Body of pancreas (tissue), 4 donors: ENCODE data around the gene NELL2. TPM values are rescaled to one million over a fixed set of nuclear protein-coding genes. Genes with fewer than 3 reads are reported as not detected.

ENCODE experiments used
- ATAC-seq: fragments of 150-250 bp; one replicate; pipeline ENCODE4 v1.9.1; 2016
- DNase-seq, 4 donors: peaks; one replicate each; pipeline ENCODE4 v3.0.0-alpha.2; 2019
- H3K27ac ChIP-seq, 4 donors: fragments of 200-600 bp; sonication (generic); 1 replicate in 3 of 4; 2 replicates in 1 of 4; pipeline versions ENCODE4 v1.5.1 to v1.6.1; 2016 to 2019; ENCODE audit warnings: mild to moderate bottlenecking in 1 of 4, mixed read lengths in 1 of 4, moderate library complexity in 1 of 4
- H3K27me3 ChIP-seq, 2 donors: fragments of 200-600 bp; sonication (generic); one replicate each; pipeline ENCODE4 v1.6.0; 2016; ENCODE audit warnings: mild to moderate bottlenecking in 1 of 2
- H3K36me3 ChIP-seq, 2 donors: fragments of 200-600 bp; sonication (generic); replicated peaks in 1 of 2; 2 replicates each; pipeline ENCODE4 v1.5.1; 2016; ENCODE audit warnings: low read depth in 2 of 2; ENCODE audit not compliant: insufficient read depth in 1 of 2
- H3K4me1 ChIP-seq: fragments of 200-600 bp; sonication (generic); one replicate; pipeline ENCODE4 v1.6.0; 2016
- H3K4me3 ChIP-seq, 2 donors: fragments of 200-600 bp; sonication (generic); 1 replicate in 1 of 2; 2 replicates in 1 of 2; pipeline ENCODE4 v1.5.1; 2016 to 2019
- H3K9me3 ChIP-seq, 3 donors: fragments of 200-600 bp; sonication (generic); 1 replicate in 2 of 3; 2 replicates in 1 of 3; pipeline ENCODE4 v1.5.1; 2016
- CTCF ChIP-seq, 7 experiments: fragments of 450-650 bp in 4 of 7; fragments of 200-600 bp in 3 of 7; sonication (generic) in 3 of 7; IDR thresholded peaks; one replicate each; pipeline ENCODE4 v1.5.1; 2016 to 2019; ENCODE audit warnings: antibody characterized with exemption in 7 of 7
- POLR2A ChIP-seq, 3 donors: fragments of 450-650 bp; IDR thresholded peaks; one replicate each; pipeline ENCODE4 v1.6.1; 2016; ENCODE audit warnings: antibody characterized with exemption in 3 of 3, mild to moderate bottlenecking in 2 of 3
- WGBS, 2 donors: methylation state at CpG; one replicate each; pipeline ENCODE4 v1.1.5; 2017; 5-methylcytosine and 5-hydroxymethylcytosine counted together
- intact Hi-C: fragments of 100-400 bp; cut with DNase I; formaldehyde crosslinking; loops from one replicate; pipeline ENCODE4 v1.15.1; 2023
- total RNA-seq, 2 donors: library from RNA; depleted of rRNA; stranded (reverse); fragments of >200 nt; gene quantifications; one replicate each; pipeline ENCODE4 v1.1.0, GENCODE V29; 2016

NELL2 gene
- total RNA-seq, 2 donors from 2014 or later: 3.6 TPM; not detected in 1

- Histone ChIP-seq H3K27me3 (no peaks in the 10 kb centered on the region), H3K9me3 (no peaks in the 10 kb centered on the region), H3K4me1 (no peaks in the 10 kb centered on the region), H3K4me3 (no peak overlapping the region), H3K27ac (no peak overlapping the region), H3K36me3 (no peaks in the 10 kb centered on the region)
- no peak for DNase-seq
- no peak for TF ChIP-seq CTCF (IDR thresholded peaks at IDR 0.05)
- TF ChIP-seq POLR2A (IDR thresholded peaks at IDR 0.05): no peak
- no peak for ATAC-seq
- WGBS, 2 donors: 88 to 91% methylated on average over 1 of the region's 1 CpG
- intact Hi-C loops: no loop called here
These were observed 164.4 kb downstream of the NELL2 start for GRCh38 chr12:44711736-44712135.

- DNase-seq (no peak), ATAC-seq (no peak)
- Histone ChIP-seq H3K4me1 (no peaks in the 10 kb centered on the region), H3K27ac (no peak overlapping the region), H3K27me3 (no peaks in the 10 kb centered on the region), H3K36me3 (no peaks in the 10 kb centered on the region), H3K4me3 (no peak overlapping the region), H3K9me3 (no peaks in the 10 kb centered on the region)
- TF ChIP-seq POLR2A (IDR thresholded peaks at IDR 0.05): no peak
- TF ChIP-seq CTCF (IDR thresholded peaks at IDR 0.05): no peak
- 83 to 87% methylated on average over 2 of the region's 2 CpGs for WGBS, 2 donors
- intact Hi-C loops: no loop called here
These were observed 166.9 kb downstream of the NELL2 start for GRCh38 chr12:44709166-44709565.

GRCh38 chr12:44708218-44708617 is 167.9 kb downstream of the NELL2 start:
- no peak overlapping the region for H3K27ac ChIP-seq

GRCh38 chr12:44703182-44703910 is 172.8 kb downstream of the NELL2 start:
- H3K4me1 ChIP-seq: no peaks in the 10 kb centered on the region
- H3K27me3 ChIP-seq: no peaks in the 10 kb centered on the region
- TF ChIP-seq CTCF (IDR thresholded peaks at IDR 0.05) (no peak), POLR2A (IDR thresholded peaks at IDR 0.05) (no peak)
- DNase-seq: no peak
- H3K27ac ChIP-seq: no peak overlapping the region
- WGBS, 2 donors: 49 to 60% methylated on average over 3 of the region's 3 CpGs
- no peak for ATAC-seq
- intact Hi-C loops: no loop called here
- H3K9me3 ChIP-seq: no peaks in the 10 kb centered on the region
- no peaks in the 10 kb centered on the region for H3K36me3 ChIP-seq
- no peak overlapping the region for H3K4me3 ChIP-seq

More at GRCh38 chr12:44708218-44708617, 167.9 kb downstream of the NELL2 start:
- H3K4me1 ChIP-seq: no peaks in the 10 kb centered on the region
- H3K9me3 ChIP-seq: no peaks in the 10 kb centered on the region
- H3K27me3 ChIP-seq: no peaks in the 10 kb centered on the region
- H3K4me3 ChIP-seq: no peak overlapping the region
- no peak for ATAC-seq
- TF ChIP-seq CTCF (IDR thresholded peaks at IDR 0.05): no peak
- no peak for TF ChIP-seq POLR2A (IDR thresholded peaks at IDR 0.05)
- 82 to 84% methylated on average over 2 of the region's 2 CpGs for WGBS, 2 donors
- DNase-seq: no peak
- intact Hi-C loops: no loop called here
- H3K36me3 ChIP-seq: no peaks in the 10 kb centered on the region

GRCh38 chr12:44697511-44697910 is 178.6 kb downstream of the NELL2 start:
- intact Hi-C loops: no loop called here
- Histone ChIP-seq H3K9me3 (no peaks in the 10 kb centered on the region), H3K4me3 (no peak overlapping the region), H3K4me1 (no peaks in the 10 kb centered on the region), H3K36me3 (no peaks in the 10 kb centered on the region), H3K27me3 (no peaks in the 10 kb centered on the region), H3K27ac (no peak overlapping the region)
- DNase-seq (no peak), ATAC-seq (no peak)
- WGBS, 2 donors: 10 to 17% methylated on average over 2 of the region's 2 CpGs
- TF ChIP-seq POLR2A (IDR thresholded peaks at IDR 0.05) (no peak), CTCF (IDR thresholded peaks at IDR 0.05) (no peak)
